Spleen (tissue), 11 donors: ENCODE measurements around the gene TMEM184A. TPM values are rescaled to one million over a fixed set of nuclear protein-coding genes. Genes with fewer than 3 reads are reported as not detected.

ENCODE experiments used
- DNase-seq: peaks from one replicate; pipeline ENCODE4 v3.0.0-alpha.2; 2020
- H3K27ac ChIP-seq, 8 donors: fragments of 200-600 bp; sonication (generic) in 7 of 8; 1 replicate in 4 of 8; 2 replicates in 4 of 8; pipeline versions ENCODE4 v1.5.0 to v1.8.0; 2016 to 2021; ENCODE audit warnings: inconsistent platforms in 4 of 8, mild to moderate bottlenecking in 4 of 8, moderate library complexity in 1 of 8
- H3K27me3 ChIP-seq, 7 donors: fragments of 200-600 bp; sonication (generic) in 6 of 7; replicated peaks in 1 of 7; 1 replicate in 4 of 7; 2 replicates in 3 of 7; pipeline versions ENCODE4 v1.5.0 to v1.8.0; 2016 to 2021; ENCODE audit warnings: inconsistent platforms in 3 of 7, mild to moderate bottlenecking in 1 of 7
- H3K36me3 ChIP-seq, 6 donors: fragments of 200-600 bp; sonication (generic) in 5 of 6; 1 replicate in 4 of 6; 2 replicates in 2 of 6; pipeline versions ENCODE4 v1.5.0 to v1.8.0; 2016 to 2021; ENCODE audit warnings: inconsistent platforms in 2 of 6
- H3K4me1 ChIP-seq, 6 donors: fragments of 200-600 bp; sonication (generic) in 5 of 6; 1 replicate in 3 of 6; 2 replicates in 3 of 6; pipeline versions ENCODE4 v1.5.0 to v1.8.0; 2016 to 2021; ENCODE audit warnings: inconsistent platforms in 3 of 6
- H3K4me3 ChIP-seq, 8 donors: fragments of 200-600 bp; sonication (generic) in 7 of 8; 1 replicate in 4 of 8; 2 replicates in 4 of 8; pipeline versions ENCODE4 v1.5.0 to v1.8.0; 2016 to 2021; ENCODE audit warnings: inconsistent platforms in 4 of 8, mild to moderate bottlenecking in 4 of 8, moderate library complexity in 2 of 8
- H3K9me3 ChIP-seq, 8 donors: fragments of 200-600 bp; sonication (generic) in 7 of 8; 1 replicate in 4 of 8; 2 replicates in 4 of 8; pipeline versions ENCODE4 v1.5.0 to v1.8.0; 2016 to 2021; ENCODE audit warnings: inconsistent platforms in 4 of 8
- CTCF ChIP-seq, 11 experiments: fragments of 200-600 bp in 7 of 11; fragments of 450-650 bp in 4 of 11; sonication (generic) in 4 of 11; IDR thresholded peaks in 8 of 11; conservative IDR thresholded peaks in 3 of 11; 1 replicate in 7 of 11; 2 replicates in 4 of 11; pipeline versions ENCODE4 v1.4.0 to v1.8.0; 2016 to 2021; ENCODE audit warnings: antibody characterized with exemption in 11 of 11, inconsistent platforms in 4 of 11, mild to moderate bottlenecking in 1 of 11
- POLR2A ChIP-seq, 3 donors: fragments of 450-650 bp; IDR thresholded peaks; one replicate each; pipeline ENCODE4 v1.5.1; 2017; ENCODE audit warnings: antibody characterized with exemption in 3 of 3, mild to moderate bottlenecking in 1 of 3
- POLR2AphosphoS5 ChIP-seq, 3 donors: sonication (generic); formaldehyde crosslinking; IDR thresholded peaks; one replicate each; pipeline ENCODE4 v1.5.1; 2017; ENCODE audit warnings: antibody characterized with exemption in 3 of 3
- WGBS, 5 donors: extraction: QIAGEN DNeasy Blood & Tissue Kit in 3 of 5; methylation state at CpG; one replicate each; pipeline versions ENCODE4 v1.1.5 to v1.1.7; 2013 to 2018; 5-methylcytosine and 5-hydroxymethylcytosine counted together
- intact Hi-C: fragments of 100-400 bp; cut with DNase I; formaldehyde crosslinking; loops from one replicate; pipeline ENCODE4 v1.15.0; 2023; ENCODE audit warnings: low total_unique reads
- polyA plus RNA-seq, 3 donors: library from polyadenylated mRNA; stranded (reverse); fragments of 200-250 nt; gene quantifications; one replicate each; pipeline ENCODE4 v1.2.1, GENCODE V29; 2013
- total RNA-seq, 7 donors: library from RNA; depleted of rRNA in 3 of 7; stranded (reverse); fragments of >200 nt in 3 of 7; fragmentation: NEBNext Ultra II Directional in 4 of 7; extraction: Animal tissue kit (Norgen Biotek cat#: 25700) in 4 of 7; gene quantifications; one replicate each; pipeline versions ENCODE4 v1.1.0 to v1.2.1, GENCODE V29; 2016 to 2021
- donor health status: healthy with polysubstance abuse.
- donor health status: DM: no; HTN: no; CAD: no; lungs with moderate emphysema.
- donor health status: DM: no; HTN: no; CAD: no.
- donor health status: Bipolar disorder and iron deficiency.
- donor health status: healthy.
- donor health status: DM: no; HTN: no; CAD: no.
- donor health status: DM: yes; HTN: yes; CAD: no.

The TMEM184A gene
- total and polyA plus RNA-seq, 10 donors, result 0.09 to 0.39 (median 0.21) TPM; not detected in 4

GRCh38 chr7:1595636-1596035 is 39.6 kb upstream of the TMEM184A start:
- WGBS, 5 donors, result 74 to 82% (median 77%) methylated on average over 12 of the region's 12 CpGs
- intact Hi-C loops, result no loop called here
- H3K27me3 ChIP-seq, result peaks cover 0 to 70% (median 34%) of the 10 kb centered on the region in 7 donors

GRCh38 chr7:1595027-1595426 is 39.0 kb upstream of the TMEM184A start:
- no peak overlapping the region for H3K4me3 ChIP-seq
- H3K36me3 ChIP-seq, result no peaks in the 10 kb centered on the region
- H3K27me3 ChIP-seq, result peaks cover 0 to 76% (median 40%) of the 10 kb centered on the region in 7 donors
- TF ChIP-seq CTCF (IDR thresholded peaks at IDR 0.05 in 8 of 11, conservative IDR thresholded peaks at IDR 0.05 in 3 of 11), result no peak
- no peak for TF ChIP-seq POLR2A (IDR thresholded peaks at IDR 0.05)
- no peak for TF ChIP-seq POLR2AphosphoS5 (IDR thresholded peaks at IDR 0.05)
- intact Hi-C loops, result no loop called here
- H3K9me3 ChIP-seq, result no peaks in the 10 kb centered on the region
- no peak for DNase-seq
- WGBS, 5 donors, result 81 to 90% (median 85%) methylated on average over 3 of the region's 3 CpGs
- H3K27ac ChIP-seq, result no peak overlapping the region
- peaks cover 0 to 25% (median 16%) of the 10 kb centered on the region in 6 donors for H3K4me1 ChIP-seq

More at GRCh38 chr7:1595636-1596035, 39.6 kb upstream of the TMEM184A start:
- no peaks in the 10 kb centered on the region for H3K9me3 ChIP-seq
- TF ChIP-seq CTCF (IDR thresholded peaks at IDR 0.05 in 8 of 11, conservative IDR thresholded peaks at IDR 0.05 in 3 of 11) (no peak), POLR2A (IDR thresholded peaks at IDR 0.05) (no peak), POLR2AphosphoS5 (IDR thresholded peaks at IDR 0.05) (no peak)
- H3K4me1 ChIP-seq, result peaks cover 0 to 25% (median 16%) of the 10 kb centered on the region in 6 donors
- no peak overlapping the region for H3K27ac ChIP-seq
- DNase-seq, result no peak
- no peak overlapping the region for H3K4me3 ChIP-seq
- no peaks in the 10 kb centered on the region for H3K36me3 ChIP-seq

GRCh38 chr7:1593904-1594421 is 38.0 kb upstream of the TMEM184A start:
- H3K4me1 ChIP-seq, result peaks cover 0 to 25% (median 16%) of the 10 kb centered on the region in 6 donors
- TF ChIP-seq POLR2A (IDR thresholded peaks at IDR 0.05) (no peak), POLR2AphosphoS5 (IDR thresholded peaks at IDR 0.05) (no peak), CTCF (IDR thresholded peaks at IDR 0.05 in 8 of 11, conservative IDR thresholded peaks at IDR 0.05 in 3 of 11) (no peak)
- no peaks in the 10 kb centered on the region for H3K36me3 ChIP-seq
- H3K27ac ChIP-seq, result no peak overlapping the region
- no peak for DNase-seq
- WGBS, 5 donors, result 73 to 94% (median 80%) methylated on average over 4 of the region's 4 CpGs
- no peak overlapping the region for H3K4me3 ChIP-seq
- peaks cover 0 to 78% (median 45%) of the 10 kb centered on the region in 7 donors for H3K27me3 ChIP-seq
- intact Hi-C loops, result no loop called here
- H3K9me3 ChIP-seq, result peaks cover 0 to 6% (median 3%) of the 10 kb centered on the region in 8 donors

- intact Hi-C loops, result no loop called here
- H3K4me3 ChIP-seq, result no peak overlapping the region
- peak in 6 of 11 experiments; percentile 5 to 41 (median 25) for TF ChIP-seq CTCF (IDR thresholded peaks at IDR 0.05 in 8 of 11, conservative IDR thresholded peaks at IDR 0.05 in 3 of 11)
- TF ChIP-seq POLR2AphosphoS5 (IDR thresholded peaks at IDR 0.05), result no peak
- 64 to 72% (median 70%) methylated on average over 17 to 19 of the region's 19 CpGs for whole genome bisulfite sequencing, 5 donors
- DNase-seq, result no peak
- peaks cover 0 to 25% (median 16%) of the 10 kb centered on the region in 6 donors for H3K4me1 ChIP-seq
- no peak overlapping the region for H3K27ac ChIP-seq
- H3K27me3 ChIP-seq, result peaks cover 0 to 85% (median 45%) of the 10 kb centered on the region in 7 donors
- H3K36me3 ChIP-seq, result no peaks in the 10 kb centered on the region
- H3K9me3 ChIP-seq, result peaks cover 0 to 10% (median 4%) of the 10 kb centered on the region in 8 donors
These were observed 37.3 kb upstream of the TMEM184A start for GRCh38 chr7:1593091-1593866.
